NCI-H146 treated with DMSO at 0.1 percent for 48 hours (cell line): ENCODE data around the gene RRP1B.
A peak's percentile ranks its signal among the peaks of the same experiment; 100 is the strongest.
"Not testable (repeated sequence)": the region's sequence is repeated elsewhere in the genome, so short reads cannot be mapped to it uniquely, and the experiment has no call there.

Experiments used
- DNase-seq: peaks from one replicate; lab custom pipeline; 2025; ENCODE audit not compliant: unreplicated experiment; lab: John Stamatoyannopoulos, UW

Gene RRP1B

DNA sequence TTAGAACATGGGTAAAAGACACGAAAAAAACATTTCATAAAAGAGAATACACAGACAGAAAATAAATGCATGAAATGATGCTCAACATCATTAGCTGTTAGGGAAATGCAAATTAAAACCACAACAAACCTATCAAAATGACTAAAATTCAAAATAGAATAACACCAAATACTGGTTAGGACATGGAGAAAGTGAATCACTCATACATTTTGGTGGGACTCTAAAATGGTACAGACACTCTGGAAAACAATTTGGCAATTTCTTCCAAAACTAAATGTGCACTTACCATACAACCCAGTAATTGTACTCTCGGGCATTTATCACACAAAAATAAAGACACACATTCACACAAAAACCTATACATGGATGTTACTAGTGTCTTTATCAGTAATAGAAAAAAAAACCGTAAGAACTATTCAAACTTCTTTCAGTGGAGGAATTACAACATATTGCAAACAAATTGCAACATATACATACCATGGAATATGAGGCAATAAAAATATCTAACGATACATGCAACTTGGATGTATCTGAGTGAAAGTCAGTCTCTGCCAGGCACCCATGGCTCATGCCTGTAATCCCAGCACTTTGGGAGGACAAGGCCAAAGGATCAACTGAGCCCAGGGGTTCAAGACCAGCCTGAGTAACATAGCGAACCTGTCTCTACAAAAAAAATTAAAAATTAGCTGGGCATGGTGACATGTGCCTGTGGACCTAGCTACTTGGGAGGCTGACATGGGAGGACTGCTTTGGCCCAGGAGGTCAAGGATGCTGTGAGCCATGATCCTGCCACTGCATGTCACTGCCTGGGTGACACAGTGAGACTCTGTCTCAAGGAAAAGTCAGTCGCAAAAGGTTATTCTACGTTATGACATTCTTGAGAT lies 19.6 kb upstream of the RRP1B start:
- DNase-seq: no peak

GRCh38 chr21:43640400-43640799 lies 19.0 kb upstream of the RRP1B start:
- DNase-seq: no peak

DNA sequence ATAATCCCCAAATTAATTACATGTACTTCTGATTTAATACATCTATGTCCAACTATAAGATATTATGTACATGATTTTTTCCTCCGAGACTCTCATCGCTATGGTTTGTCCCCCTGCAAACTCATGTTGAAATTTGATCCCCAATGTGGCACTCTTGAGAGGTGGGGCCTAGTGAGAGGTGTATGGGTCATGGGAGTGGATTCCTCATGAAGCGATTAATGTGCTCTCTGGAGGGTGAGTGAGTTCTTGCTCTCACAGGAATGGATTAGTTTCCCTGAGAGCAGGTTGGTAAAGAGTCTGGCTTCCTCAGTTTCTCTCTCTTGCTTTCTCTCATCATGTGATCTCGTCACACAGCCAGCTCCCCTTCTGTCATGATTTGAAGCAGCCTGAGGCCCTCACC lies 16.2 kb upstream of the RRP1B start:
- DNase-seq: no peak

DNA sequence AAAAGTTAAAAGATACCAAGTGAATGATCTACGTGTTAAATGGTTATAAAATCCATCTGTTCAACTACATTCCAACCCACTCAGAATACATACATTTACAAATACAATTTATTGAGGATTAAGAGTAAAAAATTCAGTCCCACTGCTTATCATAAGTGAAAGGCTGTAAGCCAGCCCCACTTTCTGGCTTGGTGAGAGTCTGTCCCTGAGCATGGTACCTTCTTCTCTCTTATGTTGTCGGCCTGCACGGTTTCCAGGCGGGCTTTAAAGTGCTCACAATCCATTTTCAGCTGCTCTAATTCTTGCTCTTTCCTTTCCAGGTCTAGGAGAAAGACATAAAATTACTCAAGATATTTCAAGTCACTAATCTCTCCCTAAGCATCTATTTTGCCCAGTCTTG lies 15.3 kb upstream of the RRP1B start:
- DNase-seq: no peak

GRCh38 chr21:43644609-43645008 lies 14.8 kb upstream of the RRP1B start:
- DNase-seq: no peak

DNA sequence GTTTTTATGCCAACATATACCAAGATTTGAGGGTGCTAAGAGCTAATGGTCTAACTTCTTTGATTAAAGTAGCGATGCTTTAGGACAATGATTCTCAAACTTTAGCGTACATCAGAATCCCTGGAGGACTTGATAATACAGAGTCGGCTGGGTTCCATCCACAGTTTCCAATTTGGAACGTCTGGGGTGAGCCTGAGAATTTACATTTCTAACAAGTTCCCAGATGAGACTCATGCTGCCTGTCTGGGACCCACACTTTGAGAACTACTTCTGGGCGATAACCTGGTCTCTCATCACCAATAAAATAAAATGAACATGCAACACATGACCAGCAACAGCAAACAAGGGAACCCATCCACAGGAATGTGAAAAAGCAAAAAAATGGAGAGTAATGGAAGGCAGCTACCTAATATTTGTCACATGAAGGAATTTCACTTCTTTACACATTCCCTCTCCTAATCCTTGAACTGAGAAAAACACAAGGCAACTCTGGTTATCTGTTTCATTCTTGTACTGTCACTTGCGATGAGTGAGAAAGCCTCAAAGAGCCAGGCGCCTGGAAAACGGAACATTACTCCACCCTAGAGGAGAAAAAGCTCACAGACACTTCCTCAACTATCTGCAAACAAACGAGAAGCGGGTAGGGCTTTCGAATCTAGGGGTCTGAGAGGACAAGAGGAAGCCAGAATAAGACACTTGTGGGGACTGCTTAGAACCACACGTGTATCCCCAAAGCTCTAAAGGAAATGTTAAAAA lies 14.0 kb upstream of the RRP1B start:
- no peak for DNase-seq

GRCh38 chr21:43645976-43646375 lies 13.4 kb upstream of the RRP1B start:
- no peak for DNase-seq

DNA sequence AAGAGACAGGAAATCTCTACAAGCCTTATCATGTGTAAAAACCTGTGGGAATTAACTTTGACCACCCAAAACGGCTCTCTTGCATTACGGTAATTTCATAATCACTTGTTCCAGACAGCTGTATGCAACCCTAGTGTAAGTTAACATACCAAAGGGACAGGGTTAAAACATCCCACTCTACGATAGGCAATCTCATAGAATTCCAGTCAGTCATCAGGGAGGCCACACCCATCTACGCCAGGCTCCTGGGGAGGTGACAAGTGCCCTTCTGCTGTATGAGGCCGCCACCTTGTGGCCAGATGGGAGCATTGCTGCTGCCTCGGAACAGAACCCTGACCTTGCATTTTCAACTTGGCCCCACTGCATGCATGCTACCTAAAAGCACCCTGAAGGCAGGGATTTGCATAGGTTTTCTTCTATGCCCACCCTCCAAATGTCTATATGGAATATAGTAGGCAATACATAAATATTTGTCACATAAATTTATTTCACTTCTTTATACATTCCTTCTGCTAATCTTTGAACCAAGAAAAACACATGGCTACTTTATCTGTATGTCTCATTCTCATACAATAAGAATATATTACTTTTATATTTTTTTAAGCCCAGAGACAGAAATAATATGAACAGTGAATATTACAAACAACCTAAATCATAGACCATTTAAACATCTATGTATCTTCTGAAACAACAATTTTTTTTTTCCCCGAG lies 12.7 kb upstream of the RRP1B start:
- peak; percentile 74 for DNase-seq

DNA sequence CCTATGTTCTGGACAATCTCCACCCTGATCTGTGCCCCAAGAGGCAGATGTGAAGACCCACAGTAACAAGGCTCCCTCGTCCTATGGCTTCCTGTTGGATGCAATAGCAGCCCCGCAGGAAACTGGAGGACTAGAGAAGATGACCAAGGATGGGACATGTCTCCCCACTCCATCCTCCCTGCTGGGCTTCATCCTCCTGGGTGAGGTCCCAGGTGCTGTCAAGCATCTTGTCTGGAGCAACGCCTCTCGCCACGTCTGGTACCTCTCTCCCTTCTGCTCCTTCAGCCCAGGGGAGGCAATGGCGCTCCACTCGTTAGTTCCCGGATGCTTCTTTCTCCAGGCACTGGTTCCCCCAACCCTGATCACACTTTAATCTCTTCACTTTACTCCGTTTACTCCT lies 11.2 kb upstream of the RRP1B start:
- DNase-seq: no peak

DNA sequence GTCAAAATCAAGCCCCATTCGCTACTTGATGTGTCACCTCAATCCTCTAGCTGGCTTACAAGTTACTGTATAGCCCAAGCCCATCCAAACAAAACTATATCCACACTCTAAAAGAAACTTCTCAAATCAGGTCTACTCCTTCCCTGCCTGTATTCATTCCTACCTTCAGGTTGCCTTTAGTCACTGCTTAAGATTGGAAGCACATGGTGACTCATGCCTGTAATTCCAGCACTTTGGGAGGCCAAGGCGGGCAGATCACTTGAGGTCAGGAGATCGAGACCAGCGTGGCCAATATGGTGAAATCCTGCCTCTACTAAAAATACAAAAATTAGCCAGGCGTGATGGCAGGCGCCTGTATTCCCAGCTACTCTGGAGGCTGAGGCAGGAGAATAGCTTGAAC lies 7.4 kb upstream of the RRP1B start:
- not testable (repeated sequence) for DNase-seq

DNA sequence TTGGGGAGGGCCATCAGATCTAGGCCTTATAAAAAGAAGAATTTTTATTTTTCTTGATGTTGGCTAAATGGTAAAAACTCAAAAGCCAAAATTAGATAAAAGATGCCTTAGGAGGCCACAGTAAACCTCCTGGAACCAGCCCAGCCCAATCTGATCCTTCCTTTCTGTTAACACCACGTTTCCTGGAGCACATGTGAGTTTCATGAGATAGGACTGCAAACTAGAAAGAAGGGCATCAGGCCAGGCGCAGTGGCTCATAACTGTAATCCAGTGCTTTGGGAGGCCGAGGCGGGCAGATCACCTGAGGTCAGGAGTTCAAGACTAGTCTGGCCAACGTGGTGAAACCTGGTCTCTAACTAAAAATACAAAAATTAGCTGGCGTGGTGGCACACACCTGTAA lies 6.7 kb upstream of the RRP1B start:
- no peak for DNase-seq

DNA sequence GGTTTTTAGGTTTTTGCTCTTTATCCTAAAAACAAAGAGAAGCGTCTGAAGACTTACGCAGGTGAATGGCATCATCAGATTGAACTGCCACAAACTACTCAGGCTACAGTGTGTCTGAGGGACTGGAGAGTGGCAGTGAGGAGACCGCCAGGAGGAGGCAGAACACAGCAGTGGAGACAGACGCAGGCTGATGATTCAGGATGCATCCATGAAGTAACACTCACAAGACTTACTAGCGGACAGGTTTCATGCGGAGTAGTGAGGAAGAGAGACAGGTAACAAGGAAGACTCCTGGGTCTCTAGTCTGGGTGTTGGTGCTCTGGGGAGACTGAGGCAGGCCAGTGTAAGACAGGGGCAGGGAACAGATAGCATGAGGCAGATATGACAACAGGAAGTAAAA lies 5.7 kb upstream of the RRP1B start:
- DNase-seq: no peak

GRCh38 chr21:43654806-43655489 lies 4.4 kb upstream of the RRP1B start:
- DNase-seq: no peak

DNA sequence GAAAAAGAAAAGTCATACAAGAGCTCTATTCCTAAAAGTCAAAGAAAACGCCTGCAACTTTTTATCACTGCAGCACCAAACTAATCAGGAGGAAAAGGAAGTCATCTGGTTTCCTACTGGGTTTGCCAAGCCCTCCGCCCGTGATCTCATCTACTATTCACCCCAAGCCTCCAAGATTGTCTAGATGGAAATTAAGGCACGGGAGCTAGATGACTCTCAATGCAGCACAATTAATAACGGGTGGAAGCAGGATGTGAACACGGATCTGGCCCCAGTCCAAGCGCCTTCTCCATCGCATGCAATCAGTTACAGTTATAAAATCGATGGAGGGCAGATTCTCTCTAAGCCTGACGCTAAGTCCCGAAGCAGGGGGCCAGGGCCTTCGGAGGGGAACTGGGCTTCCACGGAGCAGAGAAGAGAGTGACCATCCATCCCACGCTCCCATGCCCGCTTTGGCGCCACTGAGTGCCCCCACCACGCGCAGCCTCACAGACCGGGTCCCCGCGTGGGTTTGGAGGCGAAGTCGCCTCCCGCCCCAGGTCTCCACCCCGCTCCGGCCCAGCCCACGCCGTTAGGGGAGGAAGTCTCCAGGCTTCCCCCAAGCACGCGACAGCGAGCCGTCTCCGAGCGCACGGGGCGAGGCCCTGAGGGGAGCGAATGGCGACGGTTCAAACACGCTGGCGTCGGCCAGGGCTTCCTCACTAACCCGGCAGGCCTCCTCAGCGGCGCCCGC lies 1.8 kb upstream of the RRP1B start:
- no peak for DNase-seq

DNA sequence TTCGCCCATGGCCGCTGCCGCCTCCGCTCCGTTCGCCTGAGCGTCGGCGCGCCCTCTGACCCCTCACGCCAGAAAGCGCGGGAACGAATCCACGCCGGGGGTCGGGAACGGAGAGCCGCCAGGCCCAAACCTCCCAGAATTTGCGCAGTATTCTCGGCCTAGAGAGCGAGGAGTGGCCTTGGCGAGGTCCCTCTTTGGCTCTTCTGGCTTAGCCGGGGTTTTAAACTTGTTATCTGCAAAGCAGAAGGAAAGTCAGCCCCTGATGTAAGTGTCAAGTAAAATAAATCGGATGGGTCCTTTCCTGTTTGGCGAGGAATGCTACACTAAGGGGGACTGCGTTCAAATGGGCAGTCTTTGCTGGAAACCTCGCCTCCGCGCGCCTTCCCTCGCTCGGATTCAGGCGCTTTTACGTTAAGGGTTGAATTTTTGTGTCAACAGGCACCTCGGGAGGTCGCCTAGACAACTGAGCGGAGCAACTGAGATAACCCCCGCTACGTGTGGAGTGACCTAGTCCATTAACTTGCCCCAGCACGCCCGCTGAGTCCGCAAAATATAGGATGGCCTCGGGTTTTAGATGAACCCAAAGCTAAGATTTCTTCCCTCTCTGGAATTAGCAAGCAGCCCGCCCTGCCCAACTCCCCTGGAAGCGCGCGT lies 1.1 kb upstream of the RRP1B start:
- no peak for DNase-seq

GRCh38 chr21:43658769-43659135 lies 608 bp upstream of the RRP1B start:
- no peak for DNase-seq

DNA sequence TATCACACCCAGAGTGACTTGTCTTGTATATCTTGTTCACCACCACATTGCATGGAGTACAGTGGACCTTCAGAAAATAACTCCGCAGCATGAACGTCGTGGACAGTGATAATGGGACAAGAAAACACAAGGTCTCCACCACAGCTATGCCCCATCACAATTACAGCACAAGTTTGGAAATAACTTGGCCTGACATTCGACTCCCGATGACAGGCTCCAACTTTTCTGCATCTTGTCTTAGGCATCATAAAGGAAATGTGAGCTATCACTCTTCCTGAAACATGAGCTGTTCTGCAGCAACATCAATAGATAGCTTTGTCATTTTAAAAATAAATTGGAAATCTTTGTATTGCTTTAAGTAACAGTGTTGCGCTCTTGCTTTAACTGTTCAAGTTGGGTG lies 2.9 kb downstream of the RRP1B start:
- DNase-seq: no peak

- no peak for DNase-seq
Observed at GRCh38 chr21:43663033-43663432, 3.7 kb downstream of the RRP1B start.

DNA sequence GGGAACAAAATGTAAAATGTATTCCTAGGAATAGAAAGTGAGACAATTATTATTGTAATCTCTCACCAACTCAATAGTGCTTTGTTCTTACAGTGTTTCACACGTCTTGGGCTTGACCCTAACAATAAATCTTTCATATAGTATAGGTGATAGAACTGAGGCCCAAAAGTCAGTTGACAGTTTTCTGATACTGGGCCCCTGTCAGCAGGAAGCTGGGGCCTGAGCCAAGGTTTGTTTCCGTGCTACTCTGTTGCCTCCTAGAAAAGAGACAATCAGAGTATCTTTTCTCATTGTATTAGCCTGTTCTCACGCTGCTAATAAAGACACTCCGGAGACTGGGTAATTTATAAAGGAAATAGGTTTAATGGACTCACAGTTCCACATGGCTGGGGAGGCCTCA lies 5.0 kb downstream of the RRP1B start:
- DNase-seq: no peak

DNA sequence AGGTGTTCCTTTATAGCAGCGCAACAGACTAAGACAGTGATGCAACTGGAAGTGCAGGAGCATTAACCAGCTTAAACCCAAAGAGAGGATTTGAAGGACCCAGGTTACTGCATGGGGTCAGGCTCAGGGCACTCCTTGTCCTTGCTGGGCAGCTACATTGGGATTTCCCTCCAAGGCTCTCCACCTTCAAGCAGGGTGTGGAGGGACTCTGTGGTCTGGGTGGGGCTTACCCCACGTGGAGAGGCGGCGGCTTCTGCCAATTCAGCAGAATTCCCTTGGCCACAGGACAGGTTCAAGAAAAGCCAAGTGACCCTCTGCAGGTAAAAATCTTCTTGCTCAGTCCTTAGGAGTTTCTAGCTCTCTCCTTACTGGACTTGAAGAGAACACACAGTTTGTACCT lies 6.5 kb downstream of the RRP1B start:
- DNase-seq: no peak
